Transverse colon (tissue), 4 donors: ENCODE measurements around the gene TLK1. TPM values are rescaled to one million over a fixed set of nuclear protein-coding genes. Genes with fewer than 3 reads are reported as not detected.

ENCODE experiments used
- DNase-seq: peaks from one replicate; pipeline ENCODE4 v3.0.0-alpha.2; 2019
- H3K27ac ChIP-seq, 4 donors: fragments of 200-600 bp; sonication (generic); 2 replicates each; pipeline ENCODE4 v1.5.1; 2016 to 2018; ENCODE audit warnings: inconsistent platforms in 4 of 4
- H3K27me3 ChIP-seq: fragments of 200-600 bp; sonication (generic); 2 replicates; pipeline ENCODE4 v1.5.1; 2017; ENCODE audit warnings: inconsistent platforms
- H3K36me3 ChIP-seq, 4 donors: fragments of 200-600 bp; sonication (generic); 2 replicates each; pipeline ENCODE4 v1.5.1; 2017 to 2019; ENCODE audit warnings: inconsistent platforms in 4 of 4
- H3K4me1 ChIP-seq, 4 donors: fragments of 200-600 bp; sonication (generic); 2 replicates each; pipeline ENCODE4 v1.5.1; 2017 to 2020; ENCODE audit warnings: inconsistent platforms in 4 of 4
- H3K4me3 ChIP-seq, 4 donors: fragments of 200-600 bp; sonication (generic); 1 replicate in 1 of 4; 2 replicates in 3 of 4; pipeline versions ENCODE4 v1.5.1 to v1.6.1; 2017 to 2019; ENCODE audit warnings: inconsistent platforms in 4 of 4
- H3K9me3 ChIP-seq, 2 donors: fragments of 200-600 bp; sonication (generic); 2 replicates each; pipeline ENCODE4 v1.5.1; 2017 to 2019; ENCODE audit warnings: inconsistent platforms in 2 of 2
- EP300 ChIP-seq: sonication (generic); formaldehyde crosslinking; IDR thresholded peaks from one replicate; pipeline ENCODE4 v1.6.1; 2017; ENCODE audit warnings: antibody characterized with exemption, low read depth
- POLR2A ChIP-seq: fragments of 450-650 bp; IDR thresholded peaks from one replicate; pipeline ENCODE4 v1.6.1; 2016; ENCODE audit warnings: antibody characterized with exemption, mild to moderate bottlenecking, moderate library complexity
- POLR2AphosphoS5 ChIP-seq, 3 donors: sonication (generic); formaldehyde crosslinking; IDR thresholded peaks; one replicate each; pipeline ENCODE4 v1.6.1; 2016; ENCODE audit warnings: antibody characterized with exemption in 3 of 3
- whole genome bisulfite sequencing, 2 donors: methylation state at CpG; one replicate each; pipeline ENCODE4 v1.1.5; 2018; ENCODE audit warnings: low coverage in 1 of 2; 5-methylcytosine and 5-hydroxymethylcytosine counted together
- in situ Hi-C, 4 donors: fragments of 200-750 bp; cut with MboI; loops; one replicate each; pipeline versions ENCODE4 v1.15.0 to v1.15.1; 2017; ENCODE audit warnings: low sequenced_read_pairs in 3 of 4, low pct_ligation_motif_present in 1 of 4, low pct_unique_long_range_greater_than_20kb in 1 of 4
- intact Hi-C: fragments of 100-400 bp; cut with DNase I; formaldehyde crosslinking; loops from one replicate; pipeline ENCODE4 v1.15.1; 2023; ENCODE audit warnings: low total_unique reads
- total RNA-seq, 4 donors: library from RNA; depleted of rRNA; stranded (reverse); fragments of >200 nt; gene quantifications; one replicate each; pipeline ENCODE4 v1.1.0, GENCODE V29; 2016
- TF ChIP-seq, protein P1 (sequence below), 5 experiments: fragments of 200-600 bp in 3 of 5; fragments of 450-650 bp in 2 of 5; sonication (generic) in 3 of 5; IDR thresholded peaks; 1 replicate in 2 of 5; 2 replicates in 3 of 5; pipeline ENCODE4 v1.5.1; 2016 to 2017; ENCODE audit warnings: antibody characterized with exemption in 5 of 5, inconsistent platforms in 3 of 5, mild to moderate bottlenecking in 2 of 5, moderate library complexity in 1 of 5

Gene TLK1
- total RNA-seq, 4 donors from 2014 or later: 39.6 to 76.3 (median 53.2) TPM

DNA sequence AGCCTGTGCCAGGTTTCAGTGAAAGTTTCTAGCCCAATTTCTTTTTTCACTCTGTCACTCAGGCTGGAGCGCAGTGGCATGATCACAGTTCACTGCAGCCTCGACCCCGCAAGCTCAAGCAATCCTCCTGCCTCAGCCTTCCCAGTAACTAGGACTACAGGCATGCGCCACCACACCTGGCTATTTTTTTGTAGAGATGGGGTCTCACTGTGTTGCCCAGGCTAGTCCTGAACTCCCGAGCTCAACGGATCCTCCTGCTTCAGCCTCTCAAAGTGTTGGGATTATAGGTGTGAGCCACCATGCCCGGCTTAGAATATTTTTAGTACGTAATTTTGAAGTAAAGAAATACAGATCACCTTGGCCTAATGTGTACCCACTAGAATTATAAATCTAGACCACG is 144.6 kb downstream of the TLK1 start:
- intact Hi-C loops: no loop called here
- Histone ChIP-seq H3K27me3 (no peaks in the 10 kb centered on the region), H3K4me1 (peaks cover 0 to 4% (median 0%) of the 10 kb centered on the region in 4 donors), H3K27ac (no peak overlapping the region), H3K4me3 (no peak overlapping the region), H3K9me3 (no peaks in the 10 kb centered on the region), H3K36me3 (peaks cover 0 to 26% (median 9%) of the 10 kb centered on the region in 4 donors)
- no peak for DNase-seq
- TF ChIP-seq POLR2A: no peak
- TF ChIP-seq, protein P1, sequence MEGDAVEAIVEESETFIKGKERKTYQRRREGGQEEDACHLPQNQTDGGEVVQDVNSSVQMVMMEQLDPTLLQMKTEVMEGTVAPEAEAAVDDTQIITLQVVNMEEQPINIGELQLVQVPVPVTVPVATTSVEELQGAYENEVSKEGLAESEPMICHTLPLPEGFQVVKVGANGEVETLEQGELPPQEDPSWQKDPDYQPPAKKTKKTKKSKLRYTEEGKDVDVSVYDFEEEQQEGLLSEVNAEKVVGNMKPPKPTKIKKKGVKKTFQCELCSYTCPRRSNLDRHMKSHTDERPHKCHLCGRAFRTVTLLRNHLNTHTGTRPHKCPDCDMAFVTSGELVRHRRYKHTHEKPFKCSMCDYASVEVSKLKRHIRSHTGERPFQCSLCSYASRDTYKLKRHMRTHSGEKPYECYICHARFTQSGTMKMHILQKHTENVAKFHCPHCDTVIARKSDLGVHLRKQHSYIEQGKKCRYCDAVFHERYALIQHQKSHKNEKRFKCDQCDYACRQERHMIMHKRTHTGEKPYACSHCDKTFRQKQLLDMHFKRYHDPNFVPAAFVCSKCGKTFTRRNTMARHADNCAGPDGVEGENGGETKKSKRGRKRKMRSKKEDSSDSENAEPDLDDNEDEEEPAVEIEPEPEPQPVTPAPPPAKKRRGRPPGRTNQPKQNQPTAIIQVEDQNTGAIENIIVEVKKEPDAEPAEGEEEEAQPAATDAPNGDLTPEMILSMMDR (IDR thresholded peaks at IDR 0.05): no peak
- TF ChIP-seq EP300: no peak
- TF ChIP-seq POLR2AphosphoS5 (IDR thresholded peaks at IDR 0.05): no peak
- 93 to 100% methylated on average over 4 to 9 of the region's 9 CpGs for WGBS, 2 donors
- in situ Hi-C loops: no loop called here

DNA sequence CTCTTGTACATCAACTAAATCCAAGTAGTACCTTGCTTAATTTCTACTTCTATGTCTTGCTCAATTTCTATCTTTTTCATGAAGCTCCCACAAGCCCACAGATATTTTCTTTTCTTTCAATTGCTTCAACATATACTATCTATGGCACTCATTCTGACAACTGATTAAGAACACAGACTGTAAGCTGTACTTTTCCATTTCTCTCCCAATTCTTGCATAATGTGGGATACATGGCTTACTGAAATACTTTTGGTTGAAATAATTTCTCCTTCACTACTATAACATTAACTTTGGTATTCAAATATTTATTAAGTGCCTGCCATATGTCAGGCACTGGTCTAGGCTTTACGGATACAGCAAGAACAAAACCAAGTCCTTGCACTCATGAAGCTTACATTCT is 146.8 kb downstream of the TLK1 start:
- H3K4me1 ChIP-seq: no peaks in the 10 kb centered on the region
- H3K27ac ChIP-seq: no peak overlapping the region
- TF ChIP-seq POLR2AphosphoS5 (IDR thresholded peaks at IDR 0.05) (no peak), POLR2A (no peak), EP300 (no peak)
- TF ChIP-seq, protein P1 (IDR thresholded peaks at IDR 0.05): no peak
- intact Hi-C loops (no loop called here), in situ Hi-C loops (no loop called here)
- no peak overlapping the region for H3K4me3 ChIP-seq
- peaks cover 0 to 35% (median 13%) of the 10 kb centered on the region in 4 donors for H3K36me3 ChIP-seq
- no peak for DNase-seq
- H3K9me3 ChIP-seq: no peaks in the 10 kb centered on the region
- H3K27me3 ChIP-seq: no peaks in the 10 kb centered on the region
- 55 to 97% methylated on average over 1 of the region's 1 CpG for WGBS, 2 donors

DNA sequence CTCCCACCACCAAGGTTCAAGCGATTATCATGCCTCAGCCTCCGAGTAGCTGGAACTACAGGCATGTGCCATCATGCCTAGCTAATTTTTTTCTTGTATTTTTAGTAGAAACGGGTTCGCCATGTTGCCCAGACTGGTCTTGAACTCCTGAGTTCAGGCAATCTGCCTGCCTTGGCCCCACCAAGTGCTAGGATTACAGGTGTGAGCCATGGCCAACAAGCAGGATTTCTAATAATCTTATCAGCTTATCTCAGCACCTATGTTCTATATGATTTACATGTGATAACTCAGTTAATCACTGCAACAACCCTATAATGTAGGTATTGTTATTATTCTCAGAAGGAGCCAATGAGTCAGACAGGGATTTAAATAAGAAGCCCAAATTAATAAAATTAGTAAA is 151.3 kb downstream of the TLK1 start:
- H3K27me3 ChIP-seq: no peaks in the 10 kb centered on the region
- no peak overlapping the region for H3K27ac ChIP-seq
- intact Hi-C loops: no loop called here
- TF ChIP-seq POLR2A (no peak), POLR2AphosphoS5 (IDR thresholded peaks at IDR 0.05) (no peak), EP300 (no peak)
- TF ChIP-seq, protein P1 (IDR thresholded peaks at IDR 0.05): no peak
- no peaks in the 10 kb centered on the region for H3K9me3 ChIP-seq
- no peak for DNase-seq
- no peaks in the 10 kb centered on the region for H3K4me1 ChIP-seq
- in situ Hi-C loops: no loop called here
- no peak overlapping the region for H3K4me3 ChIP-seq
- peaks cover 0 to 48% (median 20%) of the 10 kb centered on the region in 4 donors for H3K36me3 ChIP-seq
- 96% methylated on average over 4 of the region's 4 CpGs; no CpG with 5 or more reads in 1 of the 2 donors for WGBS, 2 donors

DNA sequence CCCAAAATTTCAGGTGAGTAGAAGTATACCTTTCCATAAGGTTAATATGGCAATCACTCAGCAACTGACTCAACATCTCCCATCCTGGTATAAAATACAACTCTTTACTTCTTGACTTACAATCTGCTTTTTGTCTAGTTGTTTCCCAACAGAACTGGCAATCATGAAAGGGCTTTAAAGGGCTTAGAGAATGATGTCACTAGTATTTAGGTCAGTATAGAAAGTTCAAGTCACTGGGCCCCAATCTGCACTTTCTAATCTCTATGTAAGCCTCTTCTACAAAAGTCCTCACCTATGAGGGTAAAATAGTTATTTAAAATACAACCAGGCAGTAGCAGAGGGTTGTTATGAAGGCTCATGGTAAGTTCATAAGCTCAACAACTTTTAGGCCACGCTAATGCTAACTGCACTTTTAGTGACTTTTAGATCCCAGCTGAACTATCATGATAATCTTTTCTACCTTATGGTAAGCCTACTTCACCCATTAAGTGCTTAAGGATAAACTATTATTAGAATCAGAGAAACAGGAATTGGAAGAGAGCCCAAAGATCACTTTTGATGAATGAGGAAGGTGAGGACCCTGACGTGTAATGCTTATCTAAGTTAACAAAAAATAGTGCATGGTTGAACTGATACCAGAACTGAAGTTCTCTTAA is 152.0 kb downstream of the TLK1 start:
- Histone ChIP-seq H3K27ac (no peak overlapping the region), H3K4me3 (no peak overlapping the region), H3K36me3 (peaks cover 0 to 45% (median 19%) of the 10 kb centered on the region in 4 donors), H3K4me1 (no peaks in the 10 kb centered on the region), H3K9me3 (no peaks in the 10 kb centered on the region), H3K27me3 (no peaks in the 10 kb centered on the region)
- intact Hi-C loops: no loop called here
- 83 to 88% methylated on average over 2 of the region's 2 CpGs for WGBS, 2 donors
- DNase-seq: no peak
- in situ Hi-C loops: no loop called here
- TF ChIP-seq, protein P1 (IDR thresholded peaks at IDR 0.05): no peak
- TF ChIP-seq POLR2A (no peak), EP300 (no peak), POLR2AphosphoS5 (IDR thresholded peaks at IDR 0.05) (no peak)
